A549 treated with dexamethasone at 1 μM for 4 hours (cell line): Measurements from ENCODE around the gene WNT4. TPM values are rescaled to one million over a fixed set of nuclear protein-coding genes. Genes with fewer than 3 reads are reported as not detected.

ENCODE experiments used
- total RNA-seq: library from RNA; stranded (reverse); fragments of 200-300 nt; extraction: Qiagen RNA extraction; gene quantifications from 5 replicates; pipeline ENCODE4 v1.2.3, GENCODE V29; 2022

WNT4 gene
- 0.27 to 0.41 TPM (median 0.37 TPM) in 5 replicates for total RNA-seq

GRCh38 chr1:22143065-22144033 lies at the start of gene WNT4:
WNT4 (minus strand) TSS chr1:22143097; CDS start chr1:22142922, 175 bp downstream.

Other genes starting within 250 kb of the WNT4 start
- 46.4 to 93.7 TPM (median 80.9 TPM) in 5 replicates for gene HSPG2, start 205.8 kb downstream of the WNT4 start, total RNA-seq
- gene CELA3B, start 166.1 kb downstream of the WNT4 start, total RNA-seq = not detected in 5 replicates
- gene CELA3A, start 141.4 kb downstream of the WNT4 start, total RNA-seq = not detected in 5 replicates
- gene CDC42, start 90.4 kb downstream of the WNT4 start, total RNA-seq = 152 to 215 TPM (median 163 TPM) in 5 replicates